ENCODE measurements around the gene RASSF4. TPM values are rescaled to one million over a fixed set of nuclear protein-coding genes. Genes with fewer than 3 reads are reported as not detected.

Gene RASSF4
- total and polyA plus RNA-seq, 2 donors (not counting 3 experiments of a cell fraction or from before 2014, with no cell fraction given) = 7.6 to 8.2 TPM

DNA sequence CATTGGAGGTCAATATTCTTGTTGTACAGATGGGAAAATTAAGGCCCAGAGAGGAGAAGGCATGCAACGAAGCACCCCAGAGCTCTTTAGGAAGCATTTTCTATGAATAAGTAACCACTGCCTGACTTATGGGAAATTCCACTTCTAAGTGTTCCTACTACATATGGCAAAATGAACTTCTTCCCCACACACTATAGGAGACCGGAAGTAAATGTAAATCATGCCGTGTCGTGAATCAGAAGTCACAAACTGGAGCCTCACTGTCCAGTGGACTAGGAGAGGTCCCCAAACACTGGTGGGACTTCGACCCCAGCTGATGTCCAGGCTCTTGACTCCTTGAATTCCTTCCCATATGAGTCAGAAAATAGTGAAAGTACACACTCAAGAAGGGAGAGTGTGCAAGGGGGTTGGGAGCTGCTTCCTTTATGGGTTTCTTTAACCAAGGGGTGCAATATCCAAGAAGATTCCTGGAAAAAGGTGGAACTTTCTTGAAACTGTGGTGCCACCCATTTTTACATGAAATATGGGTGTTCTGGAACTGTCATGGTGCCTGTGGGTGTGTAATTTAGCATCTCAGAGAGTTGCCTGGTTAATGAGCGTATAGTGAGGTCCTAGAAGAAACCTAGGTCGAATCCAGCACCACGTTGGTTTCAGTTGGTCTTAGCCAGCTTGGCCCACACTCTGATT, 6.7 kb downstream of the RASSF4 start:
- Histone ChIP-seq H3K4me3 (replicated peaks in 1 of 3; ENCODE audit: insufficient read depth in 1 of 3, low read depth in 1 of 3, low read length in 3 of 3) (no peak overlapping the region), H3K27ac (ENCODE audit: insufficient read depth, low read depth, low read length) (no peak overlapping the region), H3K36me3 (ENCODE audit: control insufficient read depth in 2 of 2, extremely low read depth in 1 of 2, insufficient read depth in 2 of 2, low read length in 2 of 2) (no peaks in the 10 kb centered on the region), H3K4me2 (ENCODE audit: insufficient read depth, low read length) (no peak overlapping the region), H3K9me3 (replicated peaks; ENCODE audit: control insufficient read depth, insufficient read depth, low read length) (no peaks in the 10 kb centered on the region), H3K9ac (replicated peaks; ENCODE audit: extremely low read depth, insufficient read depth, low read length) (no peak overlapping the region), H3K79me2 (ENCODE audit: control insufficient read depth, insufficient read depth, low read length) (no peaks in the 10 kb centered on the region), H3K4me1 (ENCODE audit: control insufficient read depth, extremely low read depth, insufficient read depth, low read length) (no peaks in the 10 kb centered on the region), H3K9me1 (replicated peaks; ENCODE audit: control insufficient read depth, extremely low read depth, insufficient read depth, low read length) (no peaks in the 10 kb centered on the region), H2AFZ (ENCODE audit: low read depth, low read length) (no peak overlapping the region), H4K20me1 (replicated peaks; ENCODE audit: control insufficient read depth, extremely low read depth, insufficient read depth, low read length) (no peaks in the 10 kb centered on the region), H3K27me3 (ENCODE audit: control insufficient read depth in 2 of 2, insufficient read depth in 2 of 2, low read length in 2 of 2) (no peaks in the 10 kb centered on the region)
- TF ChIP-seq, protein P1, sequence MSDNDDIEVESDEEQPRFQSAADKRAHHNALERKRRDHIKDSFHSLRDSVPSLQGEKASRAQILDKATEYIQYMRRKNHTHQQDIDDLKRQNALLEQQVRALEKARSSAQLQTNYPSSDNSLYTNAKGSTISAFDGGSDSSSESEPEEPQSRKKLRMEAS (IDR thresholded peaks at IDR 0.05; ENCODE audit: insufficient read depth, insufficient read length) = no peak
- no peak for TF ChIP-seq MYC (IDR thresholded peaks at IDR 0.05; ENCODE audit: low read depth, low read length)
- no peak for TF ChIP-seq POLR2A (IDR thresholded peaks at IDR 0.05; ENCODE audit: low read depth, low read length)
- TF ChIP-seq FOS (IDR thresholded peaks at IDR 0.05; ENCODE audit: borderline replicate concordance, insufficient read depth, low read length) = no peak
- TF ChIP-seq JUN (IDR thresholded peaks at IDR 0.05; ENCODE audit: borderline replicate concordance, insufficient read depth, insufficient read length, low read depth) = no peak
- TF ChIP-seq, protein P2, sequence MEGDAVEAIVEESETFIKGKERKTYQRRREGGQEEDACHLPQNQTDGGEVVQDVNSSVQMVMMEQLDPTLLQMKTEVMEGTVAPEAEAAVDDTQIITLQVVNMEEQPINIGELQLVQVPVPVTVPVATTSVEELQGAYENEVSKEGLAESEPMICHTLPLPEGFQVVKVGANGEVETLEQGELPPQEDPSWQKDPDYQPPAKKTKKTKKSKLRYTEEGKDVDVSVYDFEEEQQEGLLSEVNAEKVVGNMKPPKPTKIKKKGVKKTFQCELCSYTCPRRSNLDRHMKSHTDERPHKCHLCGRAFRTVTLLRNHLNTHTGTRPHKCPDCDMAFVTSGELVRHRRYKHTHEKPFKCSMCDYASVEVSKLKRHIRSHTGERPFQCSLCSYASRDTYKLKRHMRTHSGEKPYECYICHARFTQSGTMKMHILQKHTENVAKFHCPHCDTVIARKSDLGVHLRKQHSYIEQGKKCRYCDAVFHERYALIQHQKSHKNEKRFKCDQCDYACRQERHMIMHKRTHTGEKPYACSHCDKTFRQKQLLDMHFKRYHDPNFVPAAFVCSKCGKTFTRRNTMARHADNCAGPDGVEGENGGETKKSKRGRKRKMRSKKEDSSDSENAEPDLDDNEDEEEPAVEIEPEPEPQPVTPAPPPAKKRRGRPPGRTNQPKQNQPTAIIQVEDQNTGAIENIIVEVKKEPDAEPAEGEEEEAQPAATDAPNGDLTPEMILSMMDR (IDR thresholded peaks at IDR 0.05; ENCODE audit: extremely low read depth in 1 of 2, insufficient read depth in 1 of 2, low read depth in 1 of 2, low read length in 2 of 2) = no peak
- no peak for TF ChIP-seq EZH2 (IDR thresholded peaks at IDR 0.05; ENCODE audit: borderline replicate concordance, low read depth, low read length, severe bottlenecking)
- no peak for TF ChIP-seq POLR2AphosphoS5 (IDR thresholded peaks at IDR 0.05; ENCODE audit: insufficient read depth, low read depth, low read length)
- no peak for TF ChIP-seq GATA2 (IDR thresholded peaks at IDR 0.05; ENCODE audit: insufficient read depth, insufficient read length, low read depth, low read length)
- POLR2A ChIA-PET = no interaction called here
- intact Hi-C loops (cut with micrococcal nuclease) = no loop called here
- DNase-seq (ENCODE audit: low read depth, low spot score) = no peak
- no TSS peak for BruUV-seq (replicated peaks)
- CTCF ChIA-PET = interaction anchor here (0.8 to 2.1 kb wide), 7 partner anchors 9 to 36 kb away, joined by 3 to 9 read pairs (median 4); partner anchors contain the start of genes DEPP1 and ZNF22
- dilution Hi-C loops (cut with MboI; ENCODE audit: extremely low pct_ligation_motif_present, low sequenced_read_pairs) = no loop called here
- no peak for FAIRE-seq
